Pancreas (tissue), 10 donors: ENCODE results near the gene LRRC8D. TPM values are rescaled to one million over a fixed set of nuclear protein-coding genes. Genes with fewer than 3 reads are reported as not detected.

Experiments
- ATAC-seq, 4 donors: fragments of 200-7000 bp; cut with Tn5 transposase; one replicate each; pipeline versions ENCODE4 v1.8.0 to v1.9.1; 2020; ENCODE audit warnings: mild to moderate bottlenecking in 4 of 4, moderate library complexity in 4 of 4
- DNase-seq, 6 donors: peaks; one replicate each; pipeline ENCODE4 v3.0.0-alpha.2; 2020
- FAIRE-seq: peaks from 2 replicates; lab custom pipeline; 2012; peaks lifted over from hg19 to GRCh38; lab: Jason Lieb, UNC
- H3K27ac ChIP-seq, 4 donors: fragments of 200-600 bp; sonication (generic); 1 replicate in 3 of 4; 2 replicates in 1 of 4; pipeline versions ENCODE4 v1.5.0 to v1.8.0; 2020
- H3K27me3 ChIP-seq, 4 donors: fragments of 200-600 bp; one replicate each; pipeline ENCODE4 v1.8.0; 2021
- H3K36me3 ChIP-seq, 3 donors: fragments of 200-600 bp; sonication (generic) in 1 of 3; one replicate each; pipeline versions ENCODE4 v1.5.0 to v1.8.0; 2020 to 2021
- H3K4me1 ChIP-seq, 3 donors: fragments of 200-600 bp; one replicate each; pipeline ENCODE4 v1.8.0; 2021
- H3K4me3 ChIP-seq, 4 donors: fragments of 200-600 bp; sonication (generic) in 2 of 4; one replicate each; pipeline versions ENCODE4 v1.5.0 to v1.8.0; 2020 to 2021
- H3K9me3 ChIP-seq, 4 donors: fragments of 200-600 bp; one replicate each; pipeline ENCODE4 v1.8.0; 2021
- CTCF ChIP-seq, 4 donors: fragments of 200-600 bp; sonication (generic) in 3 of 4; IDR thresholded peaks; one replicate each; pipeline versions ENCODE4 v1.5.0 to v1.8.0; 2021; ENCODE audit warnings: antibody characterized with exemption in 4 of 4
- WGBS, 2 donors: extraction: QIAGEN DNeasy Blood & Tissue Kit; methylation state at CpG; one replicate each; pipeline ENCODE4 v1.1.7; 2013; 5-methylcytosine and 5-hydroxymethylcytosine counted together
- intact Hi-C, 3 donors: fragments of 100-400 bp; cut with DNase I; formaldehyde crosslinking; loops; one replicate each; pipeline versions ENCODE4 v1.11.1 to v1.14.2; 2022
- polyA plus RNA-seq, 2 donors: library from polyadenylated mRNA; stranded (reverse); fragments of 200-250 nt; gene quantifications; one replicate each; pipeline ENCODE4 v1.2.3, GENCODE V29; 2013
- total RNA-seq, 6 donors: library from RNA; stranded (reverse); fragmentation: NEBNext Ultra II Directional in 4 of 6; extraction: Animal tissue kit (Norgen Biotek cat#: 25700) in 4 of 6; gene quantifications; one replicate each; pipeline versions ENCODE4 v1.2.1 to v1.2.4, GENCODE V29; 2021 to 2023
- donor health status: healthy with polysubstance abuse.
- donor health status: DM: no; HTN: no; CAD: no; lungs with moderate emphysema.
- donor health status: DM: no; HTN: no; CAD: no.
- donor health status: control.
- donor health status: control.
- donor health status: Bipolar disorder and iron deficiency.
- donor health status: DM: yes; HTN: yes; CAD: no.
- donor health status: DM: no; HTN: no; CAD: no.
- donor health status: DM: no; HTN: no; CAD: no.
- donor health status: DM: yes; HTN: yes; CAD: no.

Gene LRRC8D
- total and polyA plus RNA-seq, 8 donors: 3.8 to 27.1 (median 10.4) TPM

GRCh38 chr1:89931964-89932363 is 111.1 kb downstream of the LRRC8D start:
- H3K4me3 ChIP-seq: no peak overlapping the region
- H3K4me1 ChIP-seq: no peaks in the 10 kb centered on the region
- DNase-seq (peak in 2 of 6 donors; percentile 8 to 17), FAIRE-seq (no peak), ATAC-seq (peak in 3 of 4 donors; percentile 64 to 76 (median 67))
- WGBS, 2 donors: 67 to 71% methylated on average over 4 of the region's 4 CpGs
- intact Hi-C loops: no loop called here
- H3K9me3 ChIP-seq: no peaks in the 10 kb centered on the region
- TF ChIP-seq CTCF (IDR thresholded peaks at IDR 0.05): no peak
- H3K27me3 ChIP-seq: no peaks in the 10 kb centered on the region
- peaks cover 0 to 5% (median 0%) of the 10 kb centered on the region in 3 donors for H3K36me3 ChIP-seq
- H3K27ac ChIP-seq: no peak overlapping the region

GRCh38 chr1:89932598-89933364 is 111.9 kb downstream of the LRRC8D start:
- 97% methylated on average over 6 of the region's 6 CpGs for WGBS, 2 donors

GRCh38 chr1:89934461-89934860 is 113.6 kb downstream of the LRRC8D start:
- intact Hi-C loops: no loop called here
- TF ChIP-seq CTCF (IDR thresholded peaks at IDR 0.05): no peak
- Histone ChIP-seq H3K4me3 (no peak overlapping the region), H3K36me3 (peaks cover 0 to 5% (median 0%) of the 10 kb centered on the region in 3 donors), H3K27ac (no peak overlapping the region), H3K27me3 (no peaks in the 10 kb centered on the region), H3K4me1 (no peaks in the 10 kb centered on the region), H3K9me3 (no peaks in the 10 kb centered on the region)
- DNase-seq (no peak), FAIRE-seq (no peak), ATAC-seq (no peak)
- WGBS, 2 donors: 94 to 97% methylated on average over 11 of the region's 11 CpGs

More at GRCh38 chr1:89932598-89933364, 111.9 kb downstream of the LRRC8D start:
- no peak for FAIRE-seq
- Histone ChIP-seq H3K4me3 (no peak overlapping the region), H3K27me3 (no peaks in the 10 kb centered on the region), H3K27ac (no peak overlapping the region), H3K4me1 (no peaks in the 10 kb centered on the region), H3K9me3 (no peaks in the 10 kb centered on the region), H3K36me3 (peaks cover 0 to 5% (median 0%) of the 10 kb centered on the region in 3 donors)
- no peak for TF ChIP-seq CTCF (IDR thresholded peaks at IDR 0.05)
- ATAC-seq: no peak
- intact Hi-C loops: no loop called here
- DNase-seq: no peak

- no peak overlapping the region for H3K27ac ChIP-seq
- intact Hi-C loops: no loop called here
- FAIRE-seq (no peak), ATAC-seq (no peak), DNase-seq (no peak)
- peaks cover 0 to 5% (median 0%) of the 10 kb centered on the region in 3 donors for H3K36me3 ChIP-seq
- H3K4me3 ChIP-seq: no peak overlapping the region
- TF ChIP-seq CTCF (IDR thresholded peaks at IDR 0.05): no peak
- H3K4me1 ChIP-seq: no peaks in the 10 kb centered on the region
- H3K9me3 ChIP-seq: no peaks in the 10 kb centered on the region
- 83 to 89% methylated on average over 4 of the region's 4 CpGs for WGBS, 2 donors
- no peaks in the 10 kb centered on the region for H3K27me3 ChIP-seq
Measured at GRCh38 chr1:89935235-89935634, 114.4 kb downstream of the LRRC8D start.

GRCh38 chr1:89936694-89937093 is 115.9 kb downstream of the LRRC8D start:
- Histone ChIP-seq H3K27ac (no peak overlapping the region), H3K4me3 (no peak overlapping the region), H3K27me3 (no peaks in the 10 kb centered on the region), H3K36me3 (peaks cover 0 to 5% (median 0%) of the 10 kb centered on the region in 3 donors), H3K9me3 (no peaks in the 10 kb centered on the region), H3K4me1 (no peaks in the 10 kb centered on the region)
- intact Hi-C loops: no loop called here
- no peak for ATAC-seq
- FAIRE-seq: no peak
- 77 to 79% methylated on average over 1 of the region's 1 CpG for WGBS, 2 donors
- TF ChIP-seq CTCF (IDR thresholded peaks at IDR 0.05): no peak
- DNase-seq: no peak
